WI38 (cell line): Measurements from ENCODE around the gene ROR2.

Experiments used
- H3K4me3 ChIP-seq: 2 replicates; pipeline ENCODE4 v1.5.1; 2011; ENCODE audit warnings: low read depth, mild to moderate bottlenecking, control low read depth, low read length
- CTCF ChIP-seq: IDR thresholded peaks from 2 replicates; pipeline ENCODE4 v1.5.1; 2012; ENCODE audit warnings: low read depth, mild to moderate bottlenecking, control low read depth, low read length

ROR2 gene

GRCh38 chr9:91943478-91944470 lies 6.3 kb downstream of the ROR2 start:
- H3K4me3 ChIP-seq: no peak overlapping the region
- no peak for TF ChIP-seq CTCF

GRCh38 chr9:91942201-91942600 lies 7.8 kb downstream of the ROR2 start:
- no peak overlapping the region for H3K4me3 ChIP-seq
- TF ChIP-seq CTCF: no peak

- H3K4me3 ChIP-seq: no peak overlapping the region
- TF ChIP-seq CTCF: no peak
Measured at GRCh38 chr9:91939978-91940377, 10.1 kb downstream of the ROR2 start.

GRCh38 chr9:91937727-91938126 lies 12.3 kb downstream of the ROR2 start:
- H3K4me3 ChIP-seq: no peak overlapping the region
- no peak for TF ChIP-seq CTCF

- no peak for TF ChIP-seq CTCF
- H3K4me3 ChIP-seq: no peak overlapping the region
Measured at GRCh38 chr9:91937056-91937455, 13.0 kb downstream of the ROR2 start.

GRCh38 chr9:91935805-91936514 lies 14.1 kb downstream of the ROR2 start:
- no peak overlapping the region for H3K4me3 ChIP-seq
- no peak for TF ChIP-seq CTCF
